NOMO-1 treated with dmso at 0.1 percent for 144 hours (cell line): ENCODE data around the gene MPV17L.
A peak's percentile ranks its signal among the peaks of the same experiment; 100 is the strongest.
"Not testable (repeated sequence)": the region's sequence is repeated elsewhere in the genome, so short reads cannot be mapped to it uniquely, and the experiment has no call there.

Source experiments
- DNase-seq: peaks from one replicate; lab custom pipeline; 2025; ENCODE audit not compliant: unreplicated experiment; lab: John Stamatoyannopoulos, UW

MPV17L gene

GRCh38 chr16:15407756-15408155 is 12.2 kb downstream of the MPV17L start:
- DNase-seq, result not testable (repeated sequence)

- not testable (repeated sequence) for DNase-seq
These were observed 13.9 kb downstream of the MPV17L start for GRCh38 chr16:15409476-15409875.

- no peak for DNase-seq
These were observed 20.0 kb downstream of the MPV17L start for GRCh38 chr16:15415511-15415985.

- no peak for DNase-seq
These were observed 21.6 kb downstream of the MPV17L start for GRCh38 chr16:15417197-15417596.

GRCh38 chr16:15418206-15418605 is 22.7 kb downstream of the MPV17L start:
- no peak for DNase-seq

GRCh38 chr16:15421696-15422095 is 26.1 kb downstream of the MPV17L start:
- not testable (repeated sequence) for DNase-seq

- no peak for DNase-seq
These were observed 26.7 kb downstream of the MPV17L start for GRCh38 chr16:15422222-15422621.

- DNase-seq, result no peak
These were observed 30.3 kb downstream of the MPV17L start for GRCh38 chr16:15425861-15426260.

GRCh38 chr16:15426796-15427195 is 31.2 kb downstream of the MPV17L start:
- no peak for DNase-seq

- peak; percentile 16 for DNase-seq
These were observed 32.2 kb downstream of the MPV17L start for GRCh38 chr16:15427648-15428239.

GRCh38 chr16:15430884-15431283 is 35.3 kb downstream of the MPV17L start:
- DNase-seq, result not testable (repeated sequence)

GRCh38 chr16:15434079-15434424 is 38.5 kb downstream of the MPV17L start:
- no peak for DNase-seq

- no peak for DNase-seq
These were observed 39.1 kb downstream of the MPV17L start, which contains the start of gene BMERB1 for GRCh38 chr16:15434425-15435215. Gene BMERB1 (plus strand): TSS chr16:15434588. CDS start chr16:15434654, 66 bp downstream.

GRCh38 chr16:15435216-15435864 is 39.8 kb downstream of the MPV17L start:
- no peak for DNase-seq

- DNase-seq, result no peak
These were observed 43.5 kb downstream of the MPV17L start for GRCh38 chr16:15439102-15439501.

GRCh38 chr16:15439521-15439920 is 44.0 kb downstream of the MPV17L start:
- no peak for DNase-seq

- DNase-seq, result no peak
These were observed 45.3 kb downstream of the MPV17L start for GRCh38 chr16:15440852-15441251.

- not testable (repeated sequence) for DNase-seq
These were observed 46.6 kb downstream of the MPV17L start for GRCh38 chr16:15442140-15442539.

- no peak for DNase-seq
These were observed 48.2 kb downstream of the MPV17L start for GRCh38 chr16:15443753-15444152.

- no peak for DNase-seq
These were observed 48.7 kb downstream of the MPV17L start for GRCh38 chr16:15444264-15444663.

- no peak for DNase-seq
These were observed 49.9 kb downstream of the MPV17L start for GRCh38 chr16:15445450-15445849.

GRCh38 chr16:15446901-15447300 is 51.3 kb downstream of the MPV17L start:
- no peak for DNase-seq
